Measurements from ENCODE around the gene ASS1.

Gene ASS1

DNA sequence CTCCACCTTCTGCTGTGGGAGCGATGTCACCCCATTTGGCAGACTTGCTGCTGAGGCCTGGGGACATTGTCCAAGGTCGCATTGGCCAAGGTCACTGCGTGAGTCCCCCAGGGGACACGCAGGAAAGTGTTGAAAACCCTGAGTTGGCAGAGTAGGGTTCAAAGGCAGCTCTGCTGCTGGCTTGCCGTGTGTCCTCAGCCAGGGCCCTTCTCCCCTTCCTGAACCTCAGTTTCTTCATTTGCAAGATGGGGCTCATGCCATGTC, 14.0 kb downstream of the ASS1 start:
- Histone ChIP-seq H3K4me3 (ENCODE audit: low read length) (no peak overlapping the region), H3K4me2 (ENCODE audit: low read length) (no peak overlapping the region), H3K36me3 (ENCODE audit: control insufficient read depth, low read length) (no peaks in the 10 kb centered on the region), H3K27me3 (ENCODE audit: control insufficient read depth, low read length) (no peaks in the 10 kb centered on the region), H3K79me2 (ENCODE audit: control insufficient read depth, low read length) (no peaks in the 10 kb centered on the region), H3K27ac (ENCODE audit: low read depth, low read length) (no peak overlapping the region), H3K9me2 (replicated peaks; ENCODE audit: control insufficient read depth, low read length) (no peaks in the 10 kb centered on the region), H3F3A (ENCODE audit: control insufficient read depth, insufficient read depth) (no peaks in the 10 kb centered on the region), H3K4me1 (ENCODE audit: control insufficient read depth, low read length) (no peaks in the 10 kb centered on the region), H3K9me3 (ENCODE audit: control insufficient read depth, insufficient read depth, low read length) (no peaks in the 10 kb centered on the region), H4K20me1 (ENCODE audit: control insufficient read depth, insufficient read depth, low read depth, low read length) (no peaks in the 10 kb centered on the region)
- TF ChIP-seq EZH2phosphoT487 (IDR thresholded peaks at IDR 0.05; ENCODE audit: borderline replicate concordance, low read length), result no peak
- TF ChIP-seq, protein P1, sequence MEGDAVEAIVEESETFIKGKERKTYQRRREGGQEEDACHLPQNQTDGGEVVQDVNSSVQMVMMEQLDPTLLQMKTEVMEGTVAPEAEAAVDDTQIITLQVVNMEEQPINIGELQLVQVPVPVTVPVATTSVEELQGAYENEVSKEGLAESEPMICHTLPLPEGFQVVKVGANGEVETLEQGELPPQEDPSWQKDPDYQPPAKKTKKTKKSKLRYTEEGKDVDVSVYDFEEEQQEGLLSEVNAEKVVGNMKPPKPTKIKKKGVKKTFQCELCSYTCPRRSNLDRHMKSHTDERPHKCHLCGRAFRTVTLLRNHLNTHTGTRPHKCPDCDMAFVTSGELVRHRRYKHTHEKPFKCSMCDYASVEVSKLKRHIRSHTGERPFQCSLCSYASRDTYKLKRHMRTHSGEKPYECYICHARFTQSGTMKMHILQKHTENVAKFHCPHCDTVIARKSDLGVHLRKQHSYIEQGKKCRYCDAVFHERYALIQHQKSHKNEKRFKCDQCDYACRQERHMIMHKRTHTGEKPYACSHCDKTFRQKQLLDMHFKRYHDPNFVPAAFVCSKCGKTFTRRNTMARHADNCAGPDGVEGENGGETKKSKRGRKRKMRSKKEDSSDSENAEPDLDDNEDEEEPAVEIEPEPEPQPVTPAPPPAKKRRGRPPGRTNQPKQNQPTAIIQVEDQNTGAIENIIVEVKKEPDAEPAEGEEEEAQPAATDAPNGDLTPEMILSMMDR (IDR thresholded peaks at IDR 0.05; ENCODE audit: low read depth, low read length, poor library complexity, severe bottlenecking), result no peak

DNA sequence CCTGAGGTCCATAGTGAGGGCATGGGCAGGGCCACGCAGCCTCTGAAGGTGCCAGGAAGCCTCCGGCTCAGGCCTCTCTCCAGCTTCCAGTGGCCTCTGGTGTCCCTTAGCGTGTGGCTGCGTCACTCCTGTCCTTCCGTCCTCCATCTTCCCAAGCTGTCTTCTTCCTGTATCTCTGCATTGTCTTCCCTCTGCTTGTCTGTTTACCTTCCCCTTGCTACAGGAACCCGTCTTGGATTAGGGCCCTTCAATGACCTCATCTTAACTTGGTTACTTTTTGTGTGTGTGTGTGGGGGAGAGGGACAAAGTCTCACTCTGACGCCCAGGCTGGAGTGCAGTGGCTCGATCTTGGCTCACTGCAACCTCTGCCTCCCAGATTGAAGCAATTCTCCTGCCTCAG, 14.4 kb downstream of the ASS1 start:
- TF ChIP-seq, protein P1 (IDR thresholded peaks at IDR 0.05; ENCODE audit: low read depth, low read length, poor library complexity, severe bottlenecking), result no peak
- TF ChIP-seq EZH2phosphoT487 (IDR thresholded peaks at IDR 0.05; ENCODE audit: borderline replicate concordance, low read length), result no peak
- Histone ChIP-seq H3K79me2 (ENCODE audit: control insufficient read depth, low read length) (no peaks in the 10 kb centered on the region), H3K9me2 (replicated peaks; ENCODE audit: control insufficient read depth, low read length) (no peaks in the 10 kb centered on the region), H4K20me1 (ENCODE audit: control insufficient read depth, insufficient read depth, low read depth, low read length) (no peaks in the 10 kb centered on the region), H3K27me3 (ENCODE audit: control insufficient read depth, low read length) (no peaks in the 10 kb centered on the region), H3K27ac (ENCODE audit: low read depth, low read length) (no peak overlapping the region), H3K9me3 (ENCODE audit: control insufficient read depth, insufficient read depth, low read length) (no peaks in the 10 kb centered on the region), H3K4me2 (ENCODE audit: low read length) (no peak overlapping the region), H3K4me1 (ENCODE audit: control insufficient read depth, low read length) (no peaks in the 10 kb centered on the region), H3F3A (ENCODE audit: control insufficient read depth, insufficient read depth) (no peaks in the 10 kb centered on the region), H3K4me3 (ENCODE audit: low read length) (no peak overlapping the region), H3K36me3 (ENCODE audit: control insufficient read depth, low read length) (no peaks in the 10 kb centered on the region)

DNA sequence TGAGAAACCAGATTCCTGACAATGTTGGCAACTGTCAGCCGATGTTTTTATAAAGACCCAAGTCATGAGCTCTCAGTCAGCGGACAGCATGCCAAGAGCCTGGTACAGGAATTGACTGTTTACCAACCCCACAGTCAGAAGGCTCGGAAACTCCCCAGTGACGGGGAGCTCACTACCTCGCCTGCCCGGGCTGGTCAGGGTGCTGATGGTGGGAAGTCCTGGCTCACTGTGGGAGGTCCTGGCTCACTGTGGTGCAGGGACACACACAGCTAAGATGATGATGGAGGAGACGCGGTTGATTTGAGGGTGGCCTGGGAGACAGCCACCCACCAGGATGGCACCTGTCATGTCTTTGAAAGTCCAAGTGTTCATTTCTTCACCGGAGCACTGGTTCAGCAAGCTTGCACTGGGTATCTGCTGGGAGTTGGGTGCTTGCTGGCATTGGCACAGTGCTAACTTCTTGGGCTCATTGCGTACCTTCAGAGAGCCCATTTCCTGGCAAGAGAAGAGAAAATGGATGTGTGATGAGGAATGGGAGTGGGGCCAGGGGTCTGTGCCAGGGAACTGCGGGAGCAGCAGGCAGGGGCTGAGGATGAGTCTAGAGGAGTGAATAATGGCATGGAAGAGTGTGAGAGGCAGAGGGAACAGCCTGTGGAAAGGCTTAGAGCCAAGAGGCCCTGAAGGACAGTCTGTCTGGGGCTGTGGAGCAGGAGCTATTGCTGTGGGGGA, 15.3 kb downstream of the ASS1 start:
- Histone ChIP-seq H3K27me3 (ENCODE audit: control insufficient read depth, low read length) (no peaks in the 10 kb centered on the region), H4K20me1 (ENCODE audit: control insufficient read depth, insufficient read depth, low read depth, low read length) (no peaks in the 10 kb centered on the region), H3F3A (ENCODE audit: control insufficient read depth, insufficient read depth) (no peaks in the 10 kb centered on the region), H3K4me2 (ENCODE audit: low read length) (no peak overlapping the region), H3K27ac (ENCODE audit: low read depth, low read length) (no peak overlapping the region), H3K79me2 (ENCODE audit: control insufficient read depth, low read length) (no peaks in the 10 kb centered on the region), H3K36me3 (ENCODE audit: control insufficient read depth, low read length) (no peaks in the 10 kb centered on the region), H3K9me3 (ENCODE audit: control insufficient read depth, insufficient read depth, low read length) (no peaks in the 10 kb centered on the region), H3K4me3 (ENCODE audit: low read length) (no peak overlapping the region), H3K4me1 (ENCODE audit: control insufficient read depth, low read length) (no peaks in the 10 kb centered on the region), H3K9me2 (replicated peaks; ENCODE audit: control insufficient read depth, low read length) (no peaks in the 10 kb centered on the region)
- TF ChIP-seq EZH2phosphoT487 (IDR thresholded peaks at IDR 0.05; ENCODE audit: borderline replicate concordance, low read length), result no peak
- TF ChIP-seq, protein P1 (IDR thresholded peaks at IDR 0.05; ENCODE audit: low read depth, low read length, poor library complexity, severe bottlenecking), result no peak
